Stimulated activated naive CD4-positive, alpha-beta T cell treated with Interleukin-2 at 50 U/mL for 16 hours (primary cell): Measurements from ENCODE around the gene OR2L5.

Source experiments
- DNase-seq: peaks from one replicate; lab custom pipeline; 2025; lab: John Stamatoyannopoulos, UW

The OR2L5 gene, protein sequence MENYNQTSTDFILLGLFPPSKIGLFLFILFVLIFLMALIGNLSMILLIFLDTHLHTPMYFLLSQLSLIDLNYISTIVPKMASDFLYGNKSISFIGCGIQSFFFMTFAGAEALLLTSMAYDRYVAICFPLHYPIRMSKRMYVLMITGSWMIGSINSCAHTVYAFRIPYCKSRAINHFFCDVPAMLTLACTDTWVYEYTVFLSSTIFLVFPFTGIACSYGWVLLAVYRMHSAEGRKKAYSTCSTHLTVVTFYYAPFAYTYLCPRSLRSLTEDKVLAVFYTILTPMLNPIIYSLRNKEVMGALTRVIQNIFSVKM

DNA sequence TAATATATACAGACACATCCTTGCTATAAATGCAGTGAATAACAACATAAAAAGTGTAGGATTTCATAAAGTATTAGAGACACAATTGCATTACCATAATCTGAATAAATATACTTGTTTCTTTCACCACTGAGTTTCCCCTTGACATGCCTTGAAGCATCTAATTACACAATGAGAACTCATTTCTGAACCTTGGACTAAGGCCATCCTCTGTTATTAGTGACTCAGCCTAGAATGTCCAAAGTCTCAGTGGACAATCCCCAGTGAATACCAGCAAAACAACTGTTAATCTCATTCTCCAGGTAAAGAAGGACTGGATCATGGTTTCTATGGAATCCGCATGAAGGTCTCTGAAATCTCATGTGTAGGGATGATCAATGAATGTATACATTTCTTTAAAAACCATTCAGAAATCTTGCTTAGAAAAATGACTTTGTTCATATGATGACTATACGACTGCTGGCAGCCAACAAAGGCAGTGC is at the start of gene OR2L5:
Gene OR2L5, plus strand, starts transcription at position 432 of the 482 bp plus-strand sequence. CDS start 8,288 bp downstream, outside the sequence.
- DNase-seq: no peak

DNA sequence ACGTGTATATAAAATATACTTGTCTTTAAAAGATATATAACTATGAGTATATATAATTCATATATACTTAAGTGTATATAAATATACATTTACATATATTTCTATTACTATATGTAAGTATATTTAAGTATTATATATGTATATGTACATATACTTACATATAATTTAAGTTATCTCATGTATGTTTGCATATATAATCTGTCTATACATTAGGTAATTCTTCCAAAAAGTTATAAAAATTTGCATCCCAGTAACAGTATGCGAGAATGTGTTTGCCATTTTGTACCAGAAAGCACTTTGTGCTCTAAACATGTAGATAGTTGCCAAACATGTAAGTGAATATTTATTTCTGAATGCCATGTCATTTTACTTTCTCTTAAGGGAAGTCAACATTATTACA is 48.5 kb upstream of the OR2L5 start, which contains the start of gene OR2AK2:
Gene OR2AK2, plus strand, starts transcription at position 301 of the 400 bp plus-strand sequence. CDS start 144 bp downstream, outside the sequence.
- DNase-seq: no peak

DNA sequence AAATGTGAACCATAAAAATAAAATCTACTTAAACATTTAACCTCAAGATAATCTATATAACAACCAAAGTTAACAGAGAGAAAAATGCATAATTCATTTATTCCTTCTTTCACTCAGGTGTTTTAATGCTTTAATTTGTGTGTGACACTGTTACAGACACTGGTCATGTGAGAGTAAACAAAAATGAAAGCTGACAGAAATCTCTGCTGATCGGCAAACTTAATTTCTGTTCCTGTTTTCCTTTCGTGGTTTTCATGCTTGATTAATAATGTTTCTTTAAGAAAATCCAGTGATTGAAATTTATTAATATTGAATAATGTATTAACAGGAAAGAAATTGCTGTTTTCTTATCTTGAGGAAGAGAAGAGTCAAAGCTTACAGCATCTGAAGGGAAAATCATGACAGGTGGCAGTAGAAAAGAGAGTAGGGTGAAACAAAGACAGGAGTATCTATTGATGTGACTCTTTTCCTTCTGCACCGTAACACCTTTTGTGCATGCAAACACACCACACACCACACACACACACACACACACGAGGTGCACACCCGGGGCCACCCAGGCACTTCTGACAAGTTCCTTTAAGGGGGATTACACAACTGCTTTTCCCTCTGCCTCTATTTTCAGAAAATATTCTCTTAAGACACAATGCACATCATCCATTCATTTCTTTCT is 46.8 kb upstream of the OR2L5 start:
- no peak for DNase-seq

DNA sequence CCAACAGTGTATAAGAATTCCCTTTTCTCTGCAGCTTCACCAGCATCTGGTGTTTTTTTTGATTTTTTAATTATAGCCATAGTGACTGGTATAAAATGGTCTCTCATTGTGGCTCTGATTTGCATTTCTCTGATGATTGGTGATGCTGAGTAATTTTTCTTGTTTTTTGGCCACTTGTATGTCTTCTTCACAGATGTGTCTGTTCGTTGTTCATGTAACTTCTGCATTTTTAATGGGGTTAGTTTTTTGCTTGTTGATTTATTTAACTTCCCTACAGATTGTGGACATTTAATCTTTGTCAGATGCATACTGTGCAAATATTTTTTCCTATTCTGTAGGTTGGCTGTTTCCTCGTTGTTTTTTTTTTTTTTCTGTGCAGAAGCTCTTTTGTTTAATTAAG is 20.5 kb upstream of the OR2L5 start:
- DNase-seq: no peak

DNA sequence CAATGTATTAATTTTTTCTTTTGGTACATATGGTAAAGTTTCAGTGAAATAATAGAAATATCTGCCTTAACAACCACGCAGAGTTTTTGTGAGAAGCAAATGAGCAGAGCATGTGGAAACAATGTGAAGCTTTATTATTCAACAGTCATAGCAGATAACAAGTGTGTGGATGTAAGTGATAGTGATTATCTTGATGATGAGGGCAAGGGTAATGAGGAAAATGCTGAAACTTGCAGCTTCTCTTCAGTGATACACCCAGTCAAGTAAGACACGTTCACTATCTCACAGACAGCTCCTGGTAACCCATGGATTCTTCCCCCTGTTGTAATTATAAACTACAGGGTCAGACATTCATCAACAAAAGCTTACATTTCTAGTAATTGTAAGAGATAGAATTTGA is 14.6 kb upstream of the OR2L5 start:
- DNase-seq: no peak

DNA sequence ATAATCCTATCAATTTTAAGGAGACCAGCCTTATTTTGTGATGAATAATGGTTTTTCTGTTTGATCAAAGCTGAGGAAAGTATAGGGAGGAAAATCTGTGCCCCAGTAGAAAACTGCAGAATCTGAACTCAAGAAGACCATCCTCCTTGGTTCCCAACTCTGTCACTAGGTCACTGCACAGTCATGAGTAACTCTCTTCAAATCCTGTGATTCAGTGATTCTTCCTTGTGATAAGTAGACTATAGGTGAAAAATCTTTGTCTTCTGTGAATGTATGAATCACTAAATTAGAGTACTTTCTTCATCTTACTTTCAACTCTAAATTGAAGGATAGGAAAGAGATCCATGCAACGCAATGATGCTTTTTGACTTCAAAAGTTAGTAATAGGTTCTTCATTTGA is 13.3 kb upstream of the OR2L5 start:
- no peak for DNase-seq

DNA sequence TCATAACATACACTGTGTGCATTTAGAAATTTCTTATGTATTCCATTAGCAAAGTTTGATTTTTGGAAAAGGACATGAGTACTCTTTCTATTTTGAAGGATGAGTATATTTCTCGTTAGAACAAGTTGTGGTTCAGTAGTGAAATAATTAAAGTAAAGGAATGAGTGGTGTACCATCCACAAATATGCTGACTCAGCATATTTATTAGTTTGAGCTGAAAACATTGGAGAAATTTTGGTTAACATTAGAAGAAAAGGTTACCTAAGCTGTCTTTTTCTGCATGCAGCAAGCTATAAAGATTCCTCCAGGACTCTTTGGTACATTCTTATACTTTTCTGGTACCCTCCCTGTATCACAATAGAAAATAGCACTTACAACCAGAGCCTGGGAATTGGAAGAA is 5.7 kb upstream of the OR2L5 start:
- no peak for DNase-seq

DNA sequence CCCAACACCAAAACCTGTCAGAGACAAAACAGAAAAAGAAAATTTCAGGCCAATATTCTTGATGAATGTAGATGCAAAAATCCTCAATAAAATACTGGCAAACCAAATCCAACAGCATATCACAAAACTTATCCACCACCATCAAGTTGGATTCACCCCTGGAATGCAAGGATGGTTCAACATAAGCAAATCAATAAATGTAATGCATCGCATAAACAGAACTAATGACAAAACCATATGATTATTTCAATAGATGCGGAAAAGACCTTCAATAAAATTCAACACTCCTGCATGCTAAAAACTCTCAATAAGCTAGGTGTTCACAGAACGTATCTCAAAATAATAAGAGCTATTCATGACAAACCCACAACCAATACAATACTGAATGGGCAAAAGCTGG is 3.8 kb upstream of the OR2L5 start:
- no peak for DNase-seq

DNA sequence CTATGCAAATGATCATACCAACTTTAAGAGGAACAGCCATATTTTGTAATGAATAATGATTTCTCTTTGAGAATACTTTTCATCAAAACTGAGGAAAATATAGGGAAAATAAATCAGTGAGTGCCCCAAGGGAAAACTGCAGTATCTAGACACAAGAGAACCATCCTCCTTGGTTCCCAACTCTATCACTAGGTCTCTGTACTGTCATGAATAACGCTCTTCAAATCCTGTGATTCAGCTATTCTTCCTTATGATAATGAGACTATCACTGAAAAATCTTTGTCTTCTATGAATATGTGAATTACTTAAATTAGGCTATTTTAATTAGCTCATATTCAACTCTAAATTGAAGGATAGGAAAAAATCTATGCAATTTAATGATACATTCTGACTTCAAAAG is 2.3 kb downstream of the OR2L5 start:
- no peak for DNase-seq

DNA sequence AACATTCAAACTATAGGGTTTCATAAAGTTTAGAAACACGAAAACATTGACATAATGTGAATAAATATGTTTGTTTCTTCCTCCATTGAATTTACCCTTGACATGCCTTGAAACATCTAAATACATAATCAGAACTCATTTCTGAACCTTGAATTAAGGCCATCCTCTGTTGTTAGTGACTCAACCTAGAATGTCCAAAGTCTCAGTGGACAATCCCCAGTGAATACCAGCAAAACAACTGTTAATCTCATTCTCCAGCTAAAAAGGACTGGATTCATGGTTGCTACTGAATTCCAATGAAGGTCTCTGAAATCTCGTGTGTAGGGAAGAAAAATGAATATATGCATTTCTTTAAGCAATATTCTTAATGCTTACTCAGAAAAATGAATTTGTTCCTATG is 16.3 kb downstream of the OR2L5 start, which contains the start of gene OR2L2:
Gene OR2L2, plus strand, starts transcription at position 301 of the 400 bp plus-strand sequence. CDS start 8,198 bp downstream, outside the sequence.
- no peak for DNase-seq

DNA sequence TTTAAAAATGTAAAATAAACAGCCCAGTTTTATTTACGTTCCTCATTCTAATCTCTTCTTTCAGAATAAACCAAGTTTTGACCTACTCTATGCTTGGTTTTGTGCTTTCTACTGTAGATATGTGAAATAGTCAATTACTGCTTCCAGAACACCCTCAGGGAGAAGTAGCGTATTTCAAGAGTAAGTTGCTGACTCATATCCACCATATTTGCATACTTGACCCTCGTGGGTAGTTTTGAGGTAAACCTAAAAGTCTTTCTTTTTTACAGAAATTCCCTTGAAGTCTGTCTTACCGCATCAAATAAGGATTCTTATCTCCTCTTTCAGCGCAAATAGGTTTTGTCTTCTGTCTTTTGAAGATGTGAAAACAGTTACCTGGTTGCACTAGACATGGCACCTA is 31.7 kb downstream of the OR2L5 start:
- no peak for DNase-seq

DNA sequence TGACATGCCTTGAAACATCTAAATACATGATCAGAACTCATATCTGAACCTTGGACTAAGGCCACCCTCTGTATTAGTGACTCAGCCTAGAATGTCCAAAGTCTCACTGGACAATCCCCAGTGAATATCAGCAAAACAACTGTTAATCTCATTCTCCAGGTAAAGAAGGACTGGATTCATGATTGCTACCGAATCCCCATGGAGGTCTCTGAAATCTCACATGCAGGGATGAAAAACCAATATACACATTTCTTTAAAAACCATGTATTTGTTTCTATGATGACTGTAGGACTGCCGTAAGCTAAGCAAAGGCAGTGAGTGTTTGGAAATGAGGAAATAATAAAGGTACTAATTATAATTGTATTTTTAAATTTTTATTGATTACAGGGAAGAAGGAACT is 33.1 kb downstream of the OR2L5 start, which contains the start of gene OR2L3:
Gene OR2L3, plus strand, starts transcription at position 301 of the 400 bp plus-strand sequence. CDS start 13,846 bp downstream, outside the sequence.
- DNase-seq: no peak

DNA sequence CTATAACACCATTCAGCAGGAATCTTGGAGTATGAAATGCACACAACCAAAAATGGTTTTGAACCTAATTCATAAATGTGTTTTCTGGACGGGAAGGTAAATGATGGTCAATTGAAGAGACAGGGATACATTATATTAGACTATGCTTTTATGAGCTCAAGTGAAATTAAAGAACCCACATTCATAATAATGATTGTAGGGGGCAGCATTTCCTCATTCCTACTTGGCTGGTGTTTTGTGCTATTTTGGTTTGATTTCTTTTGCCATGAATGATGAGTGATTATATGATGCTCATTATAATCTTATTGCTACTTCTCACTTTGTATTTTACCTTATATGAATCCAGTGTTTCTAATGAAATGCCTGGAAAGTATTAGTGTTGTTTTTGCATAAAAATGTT is 33.5 kb downstream of the OR2L5 start:
- no peak for DNase-seq

DNA sequence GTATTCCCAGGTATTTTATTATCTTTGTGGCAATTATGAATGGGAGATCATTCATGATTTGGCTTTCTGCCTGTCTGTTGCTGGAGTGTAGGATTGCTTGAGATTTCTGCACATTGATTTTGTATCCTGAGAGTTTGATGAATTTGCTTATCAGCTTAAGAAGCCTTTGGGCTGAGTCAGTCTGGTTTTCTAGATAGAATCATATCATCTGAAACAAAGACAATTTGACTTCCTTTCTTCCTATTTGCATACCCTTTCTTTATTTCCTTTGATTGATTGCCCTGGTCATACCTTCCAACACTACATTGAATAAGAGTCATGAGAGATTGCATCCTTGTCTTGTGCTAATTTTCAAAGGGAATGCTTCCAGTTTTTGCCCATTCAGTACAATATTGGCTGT is 41.2 kb downstream of the OR2L5 start:
- DNase-seq: no peak

DNA sequence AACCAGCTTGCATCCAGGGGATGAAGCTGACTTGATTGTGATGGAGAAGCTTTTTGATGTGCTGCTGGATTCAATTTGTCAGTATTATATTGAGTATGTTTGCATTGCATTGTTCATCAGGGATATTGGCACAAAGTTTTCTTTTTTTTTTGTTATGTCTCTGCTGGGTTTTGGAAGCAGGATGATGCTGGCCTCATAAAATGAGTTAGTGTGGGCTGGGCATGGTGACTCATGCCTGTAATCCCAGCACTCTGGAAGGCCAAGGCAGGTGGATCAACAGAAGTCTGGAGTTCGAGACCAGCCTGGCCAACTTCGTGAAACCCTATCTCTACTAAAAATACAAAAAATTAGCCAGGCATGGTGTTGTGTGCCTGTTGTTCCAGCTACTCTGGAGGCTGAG is 41.8 kb downstream of the OR2L5 start:
- no peak for DNase-seq

DNA sequence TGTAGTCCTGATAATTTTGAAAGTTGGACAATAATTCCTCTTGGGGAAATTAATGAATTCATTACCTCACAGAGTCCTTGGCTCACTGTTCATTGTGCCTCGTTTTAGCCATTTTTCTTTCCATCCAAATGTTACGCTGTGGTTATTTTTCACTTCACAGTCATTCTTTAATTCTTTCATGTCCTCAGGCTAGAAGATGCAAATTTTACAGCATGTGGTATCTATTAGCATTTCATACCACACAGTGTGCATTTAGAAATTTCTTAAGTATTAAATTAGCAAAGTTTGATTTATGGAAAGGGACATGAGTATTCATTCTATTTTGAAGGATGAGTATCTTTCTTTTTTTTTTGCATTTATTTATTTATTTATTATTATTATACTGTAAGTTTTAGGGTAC is 51.6 kb downstream of the OR2L5 start:
- DNase-seq: no peak

DNA sequence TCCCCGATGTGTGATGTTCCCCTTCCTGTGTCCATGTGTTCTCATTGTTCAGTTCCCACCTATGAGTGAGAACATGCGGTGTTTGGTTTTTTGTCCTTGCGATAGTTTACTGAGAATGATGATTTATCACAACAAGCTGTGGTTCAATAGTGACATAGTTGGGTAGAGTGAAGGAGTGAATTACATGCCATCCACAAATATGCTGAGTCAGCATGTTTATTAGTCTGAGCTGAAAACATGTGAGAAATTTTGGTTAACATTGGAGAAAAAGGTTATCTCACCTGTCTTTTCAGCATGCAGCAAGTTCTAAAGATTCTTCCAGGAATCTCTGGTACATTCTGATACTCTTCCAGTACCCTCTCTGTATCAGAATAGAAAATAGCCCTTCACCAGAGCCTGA is 52.1 kb downstream of the OR2L5 start:
- no peak for DNase-seq
